GM18861 (cell line): Measurements from ENCODE around the gene TCHHL1.
A peak's percentile ranks its signal among the peaks of the same experiment; 100 is the strongest.
"Not testable (repeated sequence)": the region's sequence is repeated elsewhere in the genome, so short reads cannot be mapped to it uniquely, and the experiment has no call there.

ENCODE experiments used
- ATAC-seq: cut with Tn5 transposase; IDR thresholded peaks from one replicate; pipeline ENCODE4 v1.9.1; 2021; ENCODE audit not compliant: unreplicated experiment

Gene TCHHL1

GRCh38 chr1:152096931-152097330, 8.1 kb upstream of the TCHHL1 start:
- no peak for ATAC-seq

GRCh38 chr1:152086760-152087159, 2.1 kb downstream of the TCHHL1 start:
- no peak for ATAC-seq

- ATAC-seq, result no peak
These were observed 4.0 kb downstream of the TCHHL1 start for GRCh38 chr1:152084853-152085252.

GRCh38 chr1:152081026-152081425, 7.8 kb downstream of the TCHHL1 start:
- not testable (repeated sequence) for ATAC-seq

- not testable (repeated sequence) for ATAC-seq
These were observed 8.4 kb downstream of the TCHHL1 start for GRCh38 chr1:152080494-152080893.

- no peak for ATAC-seq
These were observed 9.9 kb downstream of the TCHHL1 start for GRCh38 chr1:152078831-152079441.

GRCh38 chr1:152072311-152072710, 16.6 kb downstream of the TCHHL1 start:
- ATAC-seq, result no peak

GRCh38 chr1:152071123-152071522, 17.7 kb downstream of the TCHHL1 start:
- no peak for ATAC-seq

- no peak for ATAC-seq
These were observed 20.9 kb downstream of the TCHHL1 start for GRCh38 chr1:152067929-152068328.

- no peak for ATAC-seq
These were observed 21.7 kb downstream of the TCHHL1 start for GRCh38 chr1:152067150-152067549.

- ATAC-seq, result no peak
These were observed 26.9 kb downstream of the TCHHL1 start for GRCh38 chr1:152061952-152062351.

- ATAC-seq, result no peak
These were observed 35.5 kb downstream of the TCHHL1 start for GRCh38 chr1:152053375-152053774.

GRCh38 chr1:152052606-152053005, 36.3 kb downstream of the TCHHL1 start:
- ATAC-seq, result no peak

- ATAC-seq, result no peak
These were observed 37.8 kb downstream of the TCHHL1 start for GRCh38 chr1:152050886-152051675.

- ATAC-seq, result no peak
These were observed 39.4 kb downstream of the TCHHL1 start for GRCh38 chr1:152049291-152050083.

GRCh38 chr1:152048416-152049009, 40.4 kb downstream of the TCHHL1 start:
- peak; percentile 7 for ATAC-seq

- peak; percentile 94 for ATAC-seq
These were observed 41.0 kb downstream of the TCHHL1 start for GRCh38 chr1:152047730-152048415.

- no peak for ATAC-seq
These were observed 41.5 kb downstream of the TCHHL1 start for GRCh38 chr1:152047413-152047729.

- ATAC-seq, result no peak
These were observed 44.5 kb downstream of the TCHHL1 start for GRCh38 chr1:152044386-152044785.

GRCh38 chr1:152043870-152044269, 45.0 kb downstream of the TCHHL1 start:
- ATAC-seq, result no peak

- ATAC-seq, result no peak
These were observed 46.8 kb downstream of the TCHHL1 start for GRCh38 chr1:152042030-152042429.
